NCI-H2107 treated with DMSO at 0.1 percent for 48 hours (cell line): ENCODE data around the gene BMP3.
A peak's percentile ranks its signal among the peaks of the same experiment; 100 is the strongest.
"Not testable (repeated sequence)": the region's sequence is repeated elsewhere in the genome, so short reads cannot be mapped to it uniquely, and the experiment has no call there.

ENCODE experiments used
- DNase-seq: peaks from one replicate; lab custom pipeline; 2025; ENCODE audit not compliant: unreplicated experiment; lab: John Stamatoyannopoulos, UW

Gene BMP3, protein sequence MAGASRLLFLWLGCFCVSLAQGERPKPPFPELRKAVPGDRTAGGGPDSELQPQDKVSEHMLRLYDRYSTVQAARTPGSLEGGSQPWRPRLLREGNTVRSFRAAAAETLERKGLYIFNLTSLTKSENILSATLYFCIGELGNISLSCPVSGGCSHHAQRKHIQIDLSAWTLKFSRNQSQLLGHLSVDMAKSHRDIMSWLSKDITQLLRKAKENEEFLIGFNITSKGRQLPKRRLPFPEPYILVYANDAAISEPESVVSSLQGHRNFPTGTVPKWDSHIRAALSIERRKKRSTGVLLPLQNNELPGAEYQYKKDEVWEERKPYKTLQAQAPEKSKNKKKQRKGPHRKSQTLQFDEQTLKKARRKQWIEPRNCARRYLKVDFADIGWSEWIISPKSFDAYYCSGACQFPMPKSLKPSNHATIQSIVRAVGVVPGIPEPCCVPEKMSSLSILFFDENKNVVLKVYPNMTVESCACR

DNA sequence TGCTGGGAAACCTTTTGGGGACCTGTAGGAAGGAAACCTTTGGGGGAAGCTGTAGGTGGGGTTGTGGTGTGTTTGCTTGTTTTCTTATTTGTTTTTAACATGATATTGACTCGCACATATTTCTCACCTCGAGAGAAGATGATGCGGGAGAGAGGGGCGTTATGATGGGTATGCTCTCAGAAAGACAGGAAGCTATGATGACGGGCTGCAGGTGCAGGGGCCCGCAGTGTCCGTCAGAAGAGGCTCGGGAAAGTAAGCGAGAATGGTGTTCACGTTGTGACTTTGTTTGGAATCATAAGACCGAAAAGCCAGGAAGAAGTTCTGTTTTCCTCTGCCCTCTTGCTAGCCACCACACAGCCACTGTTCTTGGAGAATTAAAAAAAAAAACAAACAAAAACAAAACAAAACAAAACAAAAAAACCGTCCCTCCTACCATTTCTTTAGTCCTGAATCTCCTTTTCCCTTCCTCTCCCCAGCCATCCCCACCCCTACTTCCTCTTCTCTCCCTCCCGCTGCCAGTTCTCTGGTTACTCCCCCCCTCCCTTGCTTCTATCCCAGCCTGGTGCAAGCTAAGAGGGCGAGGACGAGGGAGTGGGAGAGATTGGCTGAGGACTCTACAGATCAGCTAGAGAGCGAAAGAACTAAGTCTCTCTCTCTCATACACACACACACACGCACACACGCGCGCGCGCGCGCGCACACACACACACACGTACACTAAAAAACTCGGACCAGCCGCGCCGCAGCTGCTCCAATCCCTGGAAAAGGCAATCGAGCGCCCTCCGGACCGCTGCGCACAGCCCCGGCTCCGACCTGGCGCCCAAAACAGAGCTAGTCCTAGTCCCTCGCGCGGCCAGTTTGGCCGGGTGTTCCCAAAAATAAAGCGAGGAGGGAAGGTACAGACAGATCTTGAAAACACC, at the start of gene BMP3:
BMP3 (plus strand) TSS at position 648 of the 920 bp plus-strand sequence. CDS start 577 bp downstream, outside the sequence.
- peak; percentile 63 for DNase-seq

DNA sequence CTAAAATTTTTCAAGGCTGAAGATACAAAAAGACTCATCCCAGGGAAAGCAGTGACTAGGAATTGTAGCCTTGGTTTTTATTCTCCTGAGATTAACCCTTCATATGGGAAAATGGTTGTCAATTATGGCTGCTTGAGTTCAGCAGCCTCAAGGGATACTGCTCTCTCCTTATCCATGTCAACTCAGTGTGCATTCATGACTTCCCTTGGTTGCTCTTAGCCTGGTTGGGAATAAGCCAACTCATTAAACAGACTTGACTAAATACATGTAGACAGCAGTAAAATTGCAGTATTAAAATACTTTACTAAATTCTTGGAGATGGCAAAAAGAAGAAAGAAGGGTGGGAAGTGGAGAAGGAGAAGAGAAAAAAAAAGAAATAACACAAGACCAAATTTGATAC, 44.5 kb upstream of the BMP3 start:
- no peak for DNase-seq

DNA sequence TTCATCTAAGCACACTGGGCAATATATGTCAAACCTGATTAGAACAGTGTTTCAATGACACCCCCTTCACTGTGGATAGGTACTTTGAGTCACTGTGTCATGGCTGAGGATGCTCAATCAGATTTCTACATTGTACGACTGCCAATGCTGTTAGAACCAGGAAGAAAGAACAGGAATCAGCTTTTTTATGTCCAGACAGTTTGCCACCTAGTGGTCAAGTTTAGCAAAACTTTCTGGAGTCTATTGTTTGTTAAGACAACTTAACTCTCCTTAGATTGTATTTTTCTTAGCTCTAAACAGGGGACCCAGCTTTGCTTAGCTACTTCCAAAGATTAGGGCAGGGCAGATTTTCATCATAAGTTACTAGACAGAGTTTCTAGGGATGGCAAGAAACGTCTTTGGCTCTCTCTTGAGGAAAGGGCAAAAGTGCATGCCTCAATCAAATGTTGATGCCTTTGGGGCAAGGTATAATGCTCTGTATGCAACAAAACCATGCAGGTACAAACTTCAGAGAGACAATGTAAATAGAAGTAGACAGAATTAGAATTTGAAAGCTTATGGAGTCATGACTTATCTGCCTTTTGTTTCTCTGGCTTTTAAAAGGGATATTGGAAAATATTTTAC, 40.5 kb upstream of the BMP3 start:
- peak; percentile 23 for DNase-seq

DNA sequence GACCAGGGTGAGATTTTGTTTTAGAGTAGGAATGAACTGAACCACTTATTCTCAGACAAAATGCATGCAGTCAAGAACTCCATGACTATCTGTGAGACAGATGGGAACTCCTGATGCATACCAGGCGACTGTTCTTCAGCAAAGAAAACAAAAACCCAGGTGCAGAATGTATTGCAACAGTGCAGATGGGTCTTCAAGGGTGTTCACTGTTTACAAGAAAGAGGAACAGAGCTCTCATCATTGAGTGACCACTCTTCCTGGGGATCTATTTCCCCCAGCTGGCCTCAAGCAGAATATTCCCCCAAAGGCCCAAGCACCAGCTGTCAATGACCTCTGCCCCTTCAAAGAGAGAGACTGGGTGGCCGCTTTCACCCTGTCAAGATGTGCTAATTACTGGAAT, 39.7 kb upstream of the BMP3 start:
- no peak for DNase-seq

DNA sequence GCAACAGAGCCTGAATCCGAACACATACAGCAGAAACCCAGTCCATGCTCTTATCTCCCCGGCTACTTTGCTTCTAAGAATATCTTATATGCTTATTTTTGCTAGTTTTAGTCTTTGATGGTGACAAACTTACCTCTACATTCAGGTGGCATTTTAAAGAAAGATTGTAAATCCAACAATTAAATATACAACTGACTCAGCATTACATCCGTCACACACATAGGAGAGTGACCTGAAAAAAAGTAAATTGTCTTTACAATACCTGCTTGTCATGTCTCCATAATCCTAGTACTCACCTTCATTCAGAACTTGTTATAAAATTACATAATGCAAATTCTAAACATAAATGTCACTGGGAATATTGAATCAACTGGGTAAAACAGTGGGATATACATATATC, 30.6 kb upstream of the BMP3 start:
- DNase-seq, result no peak

DNA sequence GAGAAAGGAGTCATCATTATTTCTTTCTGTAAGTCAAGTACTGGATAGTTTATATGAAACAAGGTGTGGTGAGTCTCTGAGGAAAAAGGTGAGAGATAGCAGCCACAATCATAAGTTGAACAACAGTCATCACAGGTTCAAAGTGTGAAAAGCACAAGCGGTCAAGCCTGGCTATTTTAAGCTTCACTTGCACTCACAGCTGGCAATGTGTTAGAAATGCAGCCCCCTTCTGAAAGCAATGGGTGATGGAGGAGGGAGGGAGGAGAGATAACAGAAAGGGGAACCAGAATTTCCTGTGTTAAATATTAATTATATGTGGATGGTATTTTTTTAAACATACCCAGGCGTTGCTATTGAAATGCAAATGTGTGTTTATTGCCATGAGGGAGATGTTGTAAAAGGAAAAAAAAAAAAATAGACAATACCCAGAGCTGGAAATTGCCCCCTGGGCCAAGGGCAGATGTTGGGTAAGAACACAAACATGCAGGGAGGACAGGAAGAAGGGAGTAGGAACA, 26.9 kb upstream of the BMP3 start:
- DNase-seq, result no peak

DNA sequence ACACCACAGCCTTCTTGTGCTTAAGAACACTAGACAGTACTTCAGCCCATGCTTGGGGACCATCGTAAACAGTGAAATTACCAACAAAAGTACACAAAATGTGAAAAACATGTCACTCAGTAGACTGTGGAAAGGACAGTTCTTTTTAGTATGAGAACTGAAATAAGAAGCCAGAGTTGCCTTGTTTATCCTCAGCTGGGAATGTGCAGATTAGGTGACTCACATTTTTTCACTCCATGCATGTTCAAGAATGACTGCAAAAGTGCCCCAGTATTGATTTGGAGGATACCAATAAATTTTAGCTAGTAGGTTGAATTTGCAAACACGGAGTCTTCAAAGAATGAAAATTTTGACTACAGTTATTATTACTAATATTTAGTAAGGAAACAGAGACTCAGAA, 23.1 kb upstream of the BMP3 start:
- DNase-seq, result no peak

DNA sequence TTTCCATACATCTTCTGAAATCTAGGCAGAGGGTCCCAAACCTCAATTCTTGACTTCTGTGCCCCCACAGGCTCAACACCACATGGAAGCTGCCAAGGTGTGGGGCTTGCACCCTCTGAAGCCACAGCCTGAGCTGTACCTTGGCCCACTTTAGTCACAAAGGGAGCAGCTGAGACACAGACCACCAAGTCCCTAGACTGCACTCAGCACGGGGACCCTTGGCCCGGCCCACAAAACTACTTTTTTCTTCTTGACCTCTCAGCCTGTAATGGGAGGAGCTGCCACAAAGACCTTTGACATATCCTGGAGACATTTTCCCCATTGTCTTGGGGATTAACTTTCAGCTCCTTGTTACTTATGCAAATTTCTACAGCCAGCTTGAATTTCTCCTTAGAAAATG, 13.9 kb upstream of the BMP3 start:
- not testable (repeated sequence) for DNase-seq

DNA sequence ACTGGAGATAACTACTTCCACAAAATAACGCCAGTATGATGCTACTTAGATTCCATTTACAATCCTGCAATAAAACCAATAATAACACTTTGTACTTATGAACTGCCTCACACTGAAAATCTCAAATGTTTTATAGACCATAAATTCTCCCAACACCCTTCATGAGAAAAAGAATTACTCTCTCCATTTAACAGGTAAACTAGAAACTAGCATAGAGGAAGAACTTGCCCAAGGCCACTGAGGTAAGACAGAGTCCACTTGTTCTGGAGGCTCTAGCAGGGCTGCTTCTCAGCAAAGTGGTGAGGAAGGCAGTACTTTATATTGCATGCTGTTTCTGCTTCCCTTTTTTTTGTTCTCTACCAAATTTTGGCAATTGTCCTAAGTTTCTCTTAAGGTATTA, 11.5 kb upstream of the BMP3 start:
- no peak for DNase-seq

DNA sequence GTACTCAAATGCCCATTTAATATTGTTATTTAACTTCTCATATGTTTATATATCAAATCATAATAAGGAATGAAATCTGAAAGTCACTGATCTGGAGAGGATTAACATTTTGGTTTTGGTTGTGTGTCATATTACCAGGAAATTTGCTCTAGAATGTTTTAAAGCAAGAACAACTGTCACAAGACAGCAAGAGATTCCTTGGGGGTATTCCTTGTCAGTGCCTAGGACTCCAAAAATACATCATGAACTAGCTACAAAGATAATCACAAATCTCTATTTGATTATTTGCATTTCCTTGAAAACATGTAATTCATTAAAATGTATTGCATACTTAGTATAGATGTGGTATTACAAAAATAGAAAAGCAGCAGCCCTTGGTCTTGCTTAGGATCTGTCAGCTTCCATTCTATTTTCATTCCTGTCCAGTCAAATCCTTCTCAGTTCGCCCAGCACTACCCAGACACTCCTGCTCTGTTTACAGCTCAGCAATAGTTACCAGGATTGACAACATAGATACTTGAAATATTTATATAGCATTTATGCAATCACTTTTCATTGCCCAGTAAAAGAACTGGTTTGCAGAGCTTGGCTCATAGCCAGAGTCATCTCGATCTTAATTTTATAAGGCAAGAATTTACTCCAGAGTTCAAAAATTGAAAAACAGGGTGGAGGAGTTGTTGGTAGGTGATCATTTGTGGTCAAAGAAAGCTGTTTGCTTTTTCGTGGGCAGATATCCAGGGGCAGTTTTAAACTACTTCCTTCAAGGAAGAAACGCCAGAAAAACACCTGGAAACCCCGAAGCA, 9.2 kb upstream of the BMP3 start:
- DNase-seq, result no peak

DNA sequence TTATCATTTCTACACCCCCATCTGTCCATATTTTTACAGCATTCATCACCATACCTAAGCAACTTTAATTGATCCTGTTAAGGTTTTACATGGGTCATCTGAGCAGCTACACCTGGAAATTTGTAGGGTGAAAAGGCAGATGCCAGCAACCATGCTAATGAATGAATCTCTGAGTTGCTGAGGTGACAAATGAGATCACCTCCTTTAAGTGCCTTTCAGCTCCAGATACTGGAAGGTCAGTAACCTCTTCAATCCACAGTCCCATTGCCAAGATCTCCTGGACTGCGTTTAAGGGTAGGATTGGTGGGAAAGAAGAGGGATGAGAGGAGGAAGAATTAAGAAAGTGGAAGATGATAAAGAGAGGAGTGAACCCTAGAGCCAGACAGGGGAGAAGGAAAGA, 8.5 kb upstream of the BMP3 start:
- DNase-seq, result no peak

DNA sequence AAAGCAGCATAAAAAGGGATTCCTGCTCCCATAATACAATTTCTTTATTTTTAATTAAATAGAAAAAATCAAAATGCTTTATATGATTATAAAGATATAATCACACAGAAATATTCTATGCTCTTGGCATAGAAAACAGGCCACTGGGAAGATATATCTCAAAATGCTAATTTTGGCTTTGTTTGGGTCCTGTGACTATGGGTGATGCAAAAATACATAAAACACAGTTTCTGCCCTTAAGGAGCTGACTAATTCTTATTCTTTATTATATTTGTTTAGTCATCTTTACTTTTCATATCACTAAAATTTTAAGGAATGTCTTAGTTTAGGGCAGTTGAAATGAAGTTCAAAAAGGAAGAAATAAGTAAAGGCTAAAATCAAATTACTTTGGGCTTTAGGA, 7.0 kb upstream of the BMP3 start:
- no peak for DNase-seq

DNA sequence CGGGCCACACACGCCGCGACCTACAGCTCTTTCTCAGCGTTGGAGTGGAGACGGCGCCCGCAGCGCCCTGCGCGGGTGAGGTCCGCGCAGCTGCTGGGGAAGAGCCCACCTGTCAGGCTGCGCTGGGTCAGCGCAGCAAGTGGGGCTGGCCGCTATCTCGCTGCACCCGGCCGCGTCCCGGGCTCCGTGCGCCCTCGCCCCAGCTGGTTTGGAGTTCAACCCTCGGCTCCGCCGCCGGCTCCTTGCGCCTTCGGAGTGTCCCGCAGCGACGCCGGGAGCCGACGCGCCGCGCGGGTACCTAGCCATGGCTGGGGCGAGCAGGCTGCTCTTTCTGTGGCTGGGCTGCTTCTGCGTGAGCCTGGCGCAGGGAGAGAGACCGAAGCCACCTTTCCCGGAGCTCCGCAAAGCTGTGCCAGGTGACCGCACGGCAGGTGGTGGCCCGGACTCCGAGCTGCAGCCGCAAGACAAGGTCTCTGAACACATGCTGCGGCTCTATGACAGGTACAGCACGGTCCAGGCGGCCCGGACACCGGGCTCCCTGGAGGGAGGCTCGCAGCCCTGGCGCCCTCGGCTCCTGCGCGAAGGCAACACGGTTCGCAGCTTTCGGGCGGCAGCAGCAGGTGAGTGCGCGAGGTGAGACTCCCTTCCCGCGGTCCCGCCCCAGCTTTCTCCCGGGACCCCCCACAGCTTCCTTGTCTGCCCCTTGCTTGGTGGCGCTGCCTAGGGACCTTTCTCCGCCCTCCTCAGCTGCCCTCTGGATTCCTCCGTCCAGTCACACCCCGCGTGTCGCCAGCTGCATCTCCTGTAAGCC, 678 bp downstream of the BMP3 start:
- no peak for DNase-seq

DNA sequence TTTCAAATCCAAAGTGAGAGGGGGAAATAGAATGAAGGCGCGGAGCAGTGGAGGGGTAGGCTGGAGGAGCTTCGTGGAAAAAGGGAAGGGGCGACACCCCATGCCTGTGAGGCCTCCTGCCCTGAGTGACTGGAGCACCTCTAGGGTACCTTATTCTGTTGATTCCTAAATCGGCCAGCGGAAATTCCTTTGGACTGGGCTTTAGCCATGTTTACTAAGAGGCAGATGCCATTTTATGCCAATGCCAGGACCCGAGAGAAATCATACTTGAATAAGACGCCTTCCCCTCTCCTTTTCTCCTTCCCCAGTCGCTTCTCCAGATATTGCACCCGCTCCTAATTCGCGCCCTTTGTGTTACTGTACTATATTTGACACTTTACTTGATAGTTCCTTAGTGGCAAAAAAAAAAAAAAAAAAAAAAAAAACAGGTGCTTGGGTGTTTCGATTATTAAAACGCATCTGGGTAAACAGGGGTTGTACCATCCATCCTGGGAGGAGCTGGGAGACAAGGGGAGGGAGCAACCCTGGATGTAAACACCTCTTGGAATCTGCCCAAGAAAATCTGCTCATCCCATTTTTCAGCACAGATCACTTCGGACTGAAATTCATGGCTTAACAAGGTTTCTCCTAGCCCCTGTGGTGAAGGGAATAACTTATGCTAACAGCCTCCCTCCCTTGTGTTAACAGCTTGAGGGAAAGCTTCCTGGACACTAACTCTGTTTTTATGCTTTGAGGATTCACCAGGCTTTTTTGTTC, 1.5 kb downstream of the BMP3 start:
- no peak for DNase-seq

DNA sequence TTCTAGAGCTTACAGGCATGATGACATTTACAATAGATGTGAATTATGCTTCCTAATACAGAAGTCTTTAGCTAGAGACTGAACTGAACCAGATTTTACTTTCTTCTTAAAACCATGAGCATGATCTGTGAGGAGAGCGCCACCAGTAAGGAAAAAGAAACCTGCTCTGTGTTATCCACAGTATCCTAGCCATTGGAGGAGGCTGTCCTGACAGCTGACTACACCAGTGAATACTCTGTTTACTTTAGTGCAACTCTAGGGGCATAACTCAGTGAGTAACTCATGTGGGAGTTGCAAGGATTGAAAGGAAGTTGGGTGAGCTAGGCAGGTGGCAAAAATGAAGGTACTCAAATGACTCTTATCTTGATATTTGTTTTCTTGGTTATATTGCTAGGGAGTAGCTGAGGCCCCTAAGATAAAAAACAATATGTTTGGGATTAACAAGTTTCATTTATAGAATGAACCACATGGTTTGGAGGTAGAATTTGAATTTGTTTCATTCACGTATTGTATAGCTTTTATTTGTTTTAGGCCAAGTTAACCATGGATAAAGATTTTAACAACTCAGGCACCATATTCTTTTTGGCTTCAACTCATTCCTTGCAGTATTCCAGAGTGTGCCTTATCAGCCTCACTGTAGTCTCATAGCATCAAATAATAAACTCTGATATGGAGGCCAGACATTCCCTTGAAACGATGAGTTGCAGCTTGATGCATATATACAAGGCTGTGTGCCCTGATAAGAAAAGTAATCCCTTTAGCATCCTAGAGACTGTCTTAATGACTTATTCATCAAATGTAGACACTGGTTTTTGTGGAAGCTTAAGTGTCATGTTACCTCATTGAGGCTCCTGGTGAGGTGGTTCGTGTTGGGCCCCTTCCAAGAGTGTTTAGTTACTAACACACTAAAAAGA, 2.5 kb downstream of the BMP3 start:
- DNase-seq, result peak; percentile 62

DNA sequence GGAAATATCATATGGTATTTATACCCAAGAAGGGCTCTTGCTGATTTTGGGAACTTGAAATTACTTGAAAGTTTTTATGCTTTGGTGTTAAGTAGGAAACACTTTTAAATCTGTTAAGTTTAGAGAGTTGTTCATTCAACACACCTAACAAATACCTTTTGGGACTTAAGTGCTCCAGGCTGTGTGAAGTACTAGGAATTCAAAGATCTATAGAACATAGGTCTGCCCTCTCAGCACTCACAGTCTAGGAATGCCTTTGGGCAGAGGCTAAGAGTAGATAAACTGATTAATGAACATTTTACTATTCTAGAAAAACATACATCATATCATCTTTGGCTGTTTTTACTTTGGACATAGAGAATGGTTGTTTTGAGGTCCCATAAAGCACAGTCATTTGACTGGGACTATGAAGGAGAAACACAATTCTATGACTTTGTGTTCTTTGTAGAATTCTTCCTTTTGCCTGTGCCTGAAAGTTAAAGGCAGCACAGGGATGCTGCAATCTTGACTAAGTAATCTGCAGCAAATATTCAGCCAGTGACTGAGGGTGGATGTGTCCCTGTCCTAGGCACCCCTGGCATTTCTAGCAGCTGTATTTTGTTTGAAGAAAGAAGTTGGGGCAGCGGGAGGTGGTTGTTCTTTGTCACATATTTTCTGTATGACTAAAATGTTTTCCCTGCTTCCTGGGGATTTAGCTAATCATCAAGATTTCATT, 8.3 kb downstream of the BMP3 start:
- DNase-seq, result no peak

DNA sequence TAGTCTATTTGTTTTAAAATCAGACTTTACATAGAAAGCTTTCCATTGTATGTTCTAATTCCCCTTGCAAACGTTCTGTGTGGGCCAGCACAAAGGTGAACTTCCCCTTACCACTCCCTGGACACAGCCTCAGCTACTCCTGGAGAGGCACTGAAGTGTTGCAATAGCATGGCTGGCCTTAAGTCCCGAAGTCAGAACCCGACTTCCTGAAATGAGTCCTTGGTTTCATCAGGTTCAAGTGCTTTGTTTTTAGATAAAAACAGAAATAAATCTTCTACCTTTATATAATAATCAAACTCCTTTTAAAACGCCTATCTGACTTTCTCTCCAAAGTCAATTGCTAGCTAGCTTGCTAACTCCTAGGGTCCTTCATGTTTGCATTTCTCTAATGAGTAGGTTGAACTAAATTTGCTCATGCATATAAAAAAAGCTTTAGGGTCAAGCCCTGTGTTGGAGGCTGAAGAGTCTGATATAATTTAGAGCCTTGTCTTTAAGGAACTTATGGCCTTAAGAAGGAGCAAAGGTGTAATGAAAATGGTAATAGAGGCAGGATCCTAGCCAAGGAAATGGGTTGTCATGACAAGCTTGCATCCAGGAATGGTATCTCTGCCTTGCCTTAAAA, 9.0 kb downstream of the BMP3 start:
- DNase-seq, result no peak
